Upper lobe of right lung (tissue), 1 donor: ENCODE measurements around the gene GPR17. TPM values are rescaled to one million over a fixed set of nuclear protein-coding genes. Genes with fewer than 3 reads are reported as not detected.

Experiments
- ATAC-seq: fragments of 200-7000 bp; cut with Tn5 transposase; one replicate; pipeline ENCODE4 v1.9.1; 2020; ENCODE audit warnings: mild to moderate bottlenecking, moderate library complexity
- DNase-seq: peaks from one replicate; pipeline ENCODE4 v3.0.0-alpha.2; 2020
- H3K27ac ChIP-seq: fragments of 200-600 bp; one replicate; pipeline ENCODE4 v1.8.0; 2022
- H3K27me3 ChIP-seq: fragments of 200-600 bp; one replicate; pipeline ENCODE4 v1.8.0; 2022; ENCODE audit warnings: mild to moderate bottlenecking
- H3K36me3 ChIP-seq: fragments of 200-600 bp; one replicate; pipeline ENCODE4 v1.8.0; 2022
- H3K4me1 ChIP-seq: fragments of 200-600 bp; one replicate; pipeline ENCODE4 v1.8.0; 2022
- H3K4me3 ChIP-seq: fragments of 200-600 bp; one replicate; pipeline ENCODE4 v1.8.0; 2022; ENCODE audit warnings: mild to moderate bottlenecking
- H3K9me3 ChIP-seq: fragments of 200-600 bp; one replicate; pipeline ENCODE4 v1.8.0; 2022
- CTCF ChIP-seq: fragments of 200-600 bp; IDR thresholded peaks from one replicate; pipeline ENCODE4 v1.8.0; 2022; ENCODE audit warnings: antibody characterized with exemption
- intact Hi-C: fragments of 100-400 bp; cut with DNase I; formaldehyde crosslinking; loops from one replicate; pipeline ENCODE4 v1.11.0; 2022
- total RNA-seq: library from RNA; stranded (reverse); fragmentation: NEBNext Ultra II Directional; extraction: Animal tissue kit (Norgen Biotek cat#: 25700); gene quantifications from one replicate; pipeline ENCODE4 v1.2.1, GENCODE V29; 2021
- donor health status: DM: no; HTN: yes; CAD: no; lungs with severe emphysema.

The GPR17 gene
- total RNA-seq, 1 donor from 2014 or later = 0.49 TPM

DNA sequence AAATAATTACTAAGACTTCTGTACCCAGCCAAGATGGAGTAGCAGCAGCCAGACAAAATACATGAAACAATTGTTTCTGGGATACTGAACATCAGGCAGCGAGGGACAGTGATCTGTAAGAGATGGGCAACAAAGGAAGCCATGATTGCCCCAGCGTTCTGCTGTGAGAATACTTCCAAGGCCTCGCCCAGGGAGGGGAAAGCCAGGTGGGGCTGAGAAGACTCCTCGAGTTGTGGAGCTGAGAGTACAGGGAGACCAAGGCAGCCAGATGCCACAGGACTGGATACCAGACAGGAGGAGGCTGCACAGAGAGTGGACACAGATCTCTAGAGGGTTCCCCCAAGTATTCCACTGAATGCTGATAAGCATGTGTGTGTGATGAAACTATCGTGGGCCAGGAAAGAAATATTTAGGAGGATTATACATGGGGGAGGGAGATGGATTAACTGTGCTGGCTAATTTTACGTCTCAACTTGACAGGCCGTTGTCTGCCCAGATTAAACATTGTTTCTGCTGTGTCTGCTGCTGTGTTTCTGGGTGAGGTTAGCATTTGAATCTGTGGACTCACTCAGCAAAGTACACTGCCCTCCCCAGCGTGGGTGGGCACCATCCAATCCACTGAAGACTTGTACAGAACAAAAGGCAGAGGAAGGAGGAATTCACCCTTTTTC is 39.6 kb downstream of the GPR17 start:
- ATAC-seq (no peak), DNase-seq (no peak)
- Histone ChIP-seq H3K9me3 (no peaks in the 10 kb centered on the region), H3K4me1 (peaks cover 9% of the 10 kb centered on the region), H3K4me3 (no peak overlapping the region), H3K27ac (no peak overlapping the region), H3K27me3 (no peaks in the 10 kb centered on the region), H3K36me3 (no peaks in the 10 kb centered on the region)
- intact Hi-C loops = no loop called here
- TF ChIP-seq CTCF = no peak

DNA sequence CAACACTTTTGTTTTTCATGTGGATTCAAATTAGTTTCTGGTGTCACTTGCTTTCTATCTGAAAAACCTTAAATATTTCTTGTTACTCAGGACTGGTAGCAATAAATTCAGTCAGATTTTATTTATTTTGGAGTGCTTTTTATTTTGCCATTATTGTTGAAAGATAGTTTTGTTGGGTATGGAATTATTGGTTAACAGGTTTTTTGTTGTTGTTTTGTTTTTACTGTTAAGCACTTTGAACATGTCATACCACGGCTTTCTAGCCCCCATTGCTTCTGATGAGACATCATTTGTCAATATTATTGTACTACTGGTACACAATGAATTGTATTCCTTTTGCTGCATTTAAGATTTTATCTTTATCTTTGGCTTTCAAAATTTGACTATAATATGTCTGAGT is 42.5 kb downstream of the GPR17 start:
- Histone ChIP-seq H3K4me1 (no peaks in the 10 kb centered on the region), H3K27ac (no peak overlapping the region), H3K4me3 (no peak overlapping the region), H3K27me3 (no peaks in the 10 kb centered on the region), H3K9me3 (no peaks in the 10 kb centered on the region), H3K36me3 (no peaks in the 10 kb centered on the region)
- intact Hi-C loops = no loop called here
- no peak for TF ChIP-seq CTCF
- no peak for DNase-seq
- ATAC-seq = no peak

- H3K4me1 ChIP-seq = no peaks in the 10 kb centered on the region
- H3K27ac ChIP-seq = no peak overlapping the region
- no peaks in the 10 kb centered on the region for H3K9me3 ChIP-seq
- no peak overlapping the region for H3K4me3 ChIP-seq
- DNase-seq (no peak), ATAC-seq (no peak)
- no peaks in the 10 kb centered on the region for H3K27me3 ChIP-seq
- H3K36me3 ChIP-seq = no peaks in the 10 kb centered on the region
- TF ChIP-seq CTCF = no peak
- intact Hi-C loops = no loop called here
Measured at GRCh38 chr2:127690696-127691095, 44.7 kb downstream of the GPR17 start.

- no peak overlapping the region for H3K4me3 ChIP-seq
- no peaks in the 10 kb centered on the region for H3K4me1 ChIP-seq
- ATAC-seq = no peak
- H3K36me3 ChIP-seq = no peaks in the 10 kb centered on the region
- no peak for TF ChIP-seq CTCF
- DNase-seq = no peak
- H3K27ac ChIP-seq = no peak overlapping the region
- H3K9me3 ChIP-seq = no peaks in the 10 kb centered on the region
- intact Hi-C loops = no loop called here
- H3K27me3 ChIP-seq = no peaks in the 10 kb centered on the region
Measured at GRCh38 chr2:127694986-127695385, 49.0 kb downstream of the GPR17 start.

GRCh38 chr2:127695491-127696472 is 49.8 kb downstream of the GPR17 start:
- intact Hi-C loops = no loop called here
- peak overlapping the region; percentile 4 for H3K4me3 ChIP-seq
- no peaks in the 10 kb centered on the region for H3K27me3 ChIP-seq
- peak; percentile 50 for TF ChIP-seq CTCF
- ATAC-seq = peak; percentile 73
- H3K27ac ChIP-seq = no peak overlapping the region
- H3K36me3 ChIP-seq = no peaks in the 10 kb centered on the region
- H3K4me1 ChIP-seq = peaks cover 7% of the 10 kb centered on the region
- H3K9me3 ChIP-seq = no peaks in the 10 kb centered on the region
- DNase-seq = no peak
